Upper lobe of right lung (tissue), 1 donor: ENCODE measurements around the gene TSHB. TPM values are rescaled to one million over a fixed set of nuclear protein-coding genes. Genes with fewer than 3 reads are reported as not detected.

Experiments
- ATAC-seq: fragments of 200-7000 bp; cut with Tn5 transposase; one replicate; pipeline ENCODE4 v1.9.1; 2020; ENCODE audit warnings: mild to moderate bottlenecking, moderate library complexity
- DNase-seq: peaks from one replicate; pipeline ENCODE4 v3.0.0-alpha.2; 2020
- H3K27ac ChIP-seq: fragments of 200-600 bp; one replicate; pipeline ENCODE4 v1.8.0; 2022
- H3K27me3 ChIP-seq: fragments of 200-600 bp; one replicate; pipeline ENCODE4 v1.8.0; 2022; ENCODE audit warnings: mild to moderate bottlenecking
- H3K36me3 ChIP-seq: fragments of 200-600 bp; one replicate; pipeline ENCODE4 v1.8.0; 2022
- H3K4me1 ChIP-seq: fragments of 200-600 bp; one replicate; pipeline ENCODE4 v1.8.0; 2022
- H3K4me3 ChIP-seq: fragments of 200-600 bp; one replicate; pipeline ENCODE4 v1.8.0; 2022; ENCODE audit warnings: mild to moderate bottlenecking
- H3K9me3 ChIP-seq: fragments of 200-600 bp; one replicate; pipeline ENCODE4 v1.8.0; 2022
- CTCF ChIP-seq: fragments of 200-600 bp; IDR thresholded peaks from one replicate; pipeline ENCODE4 v1.8.0; 2022; ENCODE audit warnings: antibody characterized with exemption
- intact Hi-C: fragments of 100-400 bp; cut with DNase I; formaldehyde crosslinking; loops from one replicate; pipeline ENCODE4 v1.11.0; 2022
- total RNA-seq: library from RNA; stranded (reverse); fragmentation: NEBNext Ultra II Directional; extraction: Animal tissue kit (Norgen Biotek cat#: 25700); gene quantifications from one replicate; pipeline ENCODE4 v1.2.1, GENCODE V29; 2021
- donor health status: DM: no; HTN: yes; CAD: no; lungs with severe emphysema.

The TSHB gene
- total RNA-seq, 1 donor from 2014 or later, result not detected

- DNase-seq, result no peak
- Histone ChIP-seq H3K4me1 (peaks cover 6% of the 10 kb centered on the region), H3K36me3 (no peaks in the 10 kb centered on the region), H3K9me3 (no peaks in the 10 kb centered on the region), H3K27me3 (no peaks in the 10 kb centered on the region), H3K27ac (no peak overlapping the region), H3K4me3 (no peak overlapping the region)
- ATAC-seq, result no peak
- intact Hi-C loops, result no loop called here
- no peak for TF ChIP-seq CTCF
These were observed 45.4 kb downstream of the TSHB start for GRCh38 chr1:115074839-115075534.

- DNase-seq (no peak), ATAC-seq (no peak)
- Histone ChIP-seq H3K27me3 (no peaks in the 10 kb centered on the region), H3K27ac (no peak overlapping the region), H3K4me3 (no peak overlapping the region), H3K36me3 (no peaks in the 10 kb centered on the region), H3K9me3 (no peaks in the 10 kb centered on the region), H3K4me1 (peaks cover 6% of the 10 kb centered on the region)
- intact Hi-C loops, result no loop called here
- TF ChIP-seq CTCF, result no peak
These were observed 46.8 kb downstream of the TSHB start for GRCh38 chr1:115076384-115076915.

GRCh38 chr1:115077286-115077983, 47.8 kb downstream of the TSHB start:
- H3K4me1 ChIP-seq, result peaks cover 6% of the 10 kb centered on the region
- intact Hi-C loops, result no loop called here
- ATAC-seq (no peak), DNase-seq (no peak)
- H3K27me3 ChIP-seq, result no peaks in the 10 kb centered on the region
- no peaks in the 10 kb centered on the region for H3K36me3 ChIP-seq
- H3K4me3 ChIP-seq, result no peak overlapping the region
- TF ChIP-seq CTCF, result no peak
- H3K27ac ChIP-seq, result no peak overlapping the region
- H3K9me3 ChIP-seq, result no peaks in the 10 kb centered on the region

- Histone ChIP-seq H3K4me3 (no peak overlapping the region), H3K36me3 (no peaks in the 10 kb centered on the region), H3K4me1 (peaks cover 5% of the 10 kb centered on the region), H3K9me3 (no peaks in the 10 kb centered on the region), H3K27ac (no peak overlapping the region), H3K27me3 (no peaks in the 10 kb centered on the region)
- ATAC-seq, result no peak
- intact Hi-C loops, result no loop called here
- no peak for DNase-seq
- no peak for TF ChIP-seq CTCF
These were observed 48.3 kb downstream of the TSHB start for GRCh38 chr1:115077984-115078330.

- H3K9me3 ChIP-seq, result no peaks in the 10 kb centered on the region
These were observed 49.1 kb downstream of the TSHB start for GRCh38 chr1:115078708-115079107.

More at GRCh38 chr1:115078708-115079107, 49.1 kb downstream of the TSHB start:
- Histone ChIP-seq H3K36me3 (no peaks in the 10 kb centered on the region), H3K4me3 (no peak overlapping the region), H3K27me3 (no peaks in the 10 kb centered on the region), H3K4me1 (no peaks in the 10 kb centered on the region), H3K27ac (no peak overlapping the region)
- intact Hi-C loops, result no loop called here
- no peak for TF ChIP-seq CTCF
- ATAC-seq, result no peak
- no peak for DNase-seq
